ENCODE data around the gene GSTT4.
"Not testable (repeated sequence)": the region's sequence is repeated elsewhere in the genome, so short reads cannot be mapped to it uniquely, and the experiment has no call there.

GSTT4 gene

GRCh38 chr22:23952794-23953405 lies 52.4 kb downstream of the GSTT4 start:
- not testable (repeated sequence) for H3K23ac ChIP-seq (ENCODE audit: low read length); H2AFZ ChIP-seq (ENCODE audit: insufficient read depth, low read length, poor library complexity); H3K18ac ChIP-seq (ENCODE audit: low read length); H4K8ac ChIP-seq (ENCODE audit: low read depth, low read length); H3K14ac ChIP-seq (ENCODE audit: low read length); H3K27ac ChIP-seq (ENCODE audit: low read depth, low read length); H3K4me3 ChIP-seq (ENCODE audit: low read depth, low read length); H3K4ac ChIP-seq (ENCODE audit: low read depth, low read length); H3K9me3 ChIP-seq (ENCODE audit: insufficient read depth, low read depth, low read length); H3K36me3 ChIP-seq (ENCODE audit: control insufficient read depth in 1 of 2, insufficient read depth in 2 of 2, low read length in 2 of 2); H3K27me3 ChIP-seq (ENCODE audit: insufficient read depth, low read length); H3K79me2 ChIP-seq (ENCODE audit: control insufficient read depth, insufficient read depth, low read length, poor library complexity); H4K91ac ChIP-seq (ENCODE audit: low read depth, low read length); H3K4me2 ChIP-seq (ENCODE audit: low read length); H3K9ac ChIP-seq (ENCODE audit: low read length); H2BK5ac ChIP-seq (ENCODE audit: low read depth, low read length, poor library complexity); H2BK12ac ChIP-seq (ENCODE audit: low read length); DNase-seq; H2AK5ac ChIP-seq (ENCODE audit: low read length); H4K12ac ChIP-seq (ENCODE audit: low read depth, low read length); H3K4me1 ChIP-seq (ENCODE audit: control insufficient read depth in 1 of 2, insufficient read depth in 2 of 2, low read length in 2 of 2); H3K79me1 ChIP-seq (ENCODE audit: low read length); H2BK120ac ChIP-seq (ENCODE audit: insufficient read depth, low read length, poor library complexity)
- WGBS (ENCODE audit: extremely low coverage, insufficient coverage, insufficient read length): no CpG with 5 or more reads among the region's 11 CpGs

- not testable (repeated sequence) for H4K12ac ChIP-seq (ENCODE audit: low read depth, low read length); DNase-seq; H3K27me3 ChIP-seq (ENCODE audit: insufficient read depth, low read length); H2BK12ac ChIP-seq (ENCODE audit: low read length); H3K79me1 ChIP-seq (ENCODE audit: low read length); H3K9me3 ChIP-seq (ENCODE audit: insufficient read depth, low read depth, low read length); H3K79me2 ChIP-seq (ENCODE audit: control insufficient read depth, insufficient read depth, low read length, poor library complexity); H3K23ac ChIP-seq (ENCODE audit: low read length); H3K4me3 ChIP-seq (ENCODE audit: low read depth, low read length); H3K18ac ChIP-seq (ENCODE audit: low read length); H3K14ac ChIP-seq (ENCODE audit: low read length); H3K4ac ChIP-seq (ENCODE audit: low read depth, low read length); H3K4me1 ChIP-seq (ENCODE audit: control insufficient read depth in 1 of 2, insufficient read depth in 2 of 2, low read length in 2 of 2); H2BK120ac ChIP-seq (ENCODE audit: insufficient read depth, low read length, poor library complexity); H3K9ac ChIP-seq (ENCODE audit: low read length); H4K8ac ChIP-seq (ENCODE audit: low read depth, low read length); H3K4me2 ChIP-seq (ENCODE audit: low read length); H2BK5ac ChIP-seq (ENCODE audit: low read depth, low read length, poor library complexity); H2AFZ ChIP-seq (ENCODE audit: insufficient read depth, low read length, poor library complexity); H3K27ac ChIP-seq (ENCODE audit: low read depth, low read length); H4K91ac ChIP-seq (ENCODE audit: low read depth, low read length); H2AK5ac ChIP-seq (ENCODE audit: low read length); H3K36me3 ChIP-seq (ENCODE audit: control insufficient read depth in 1 of 2, insufficient read depth in 2 of 2, low read length in 2 of 2)
- no CpG with 5 or more reads among the region's 2 CpGs for WGBS (ENCODE audit: extremely low coverage, insufficient coverage, insufficient read length)
Measured at GRCh38 chr22:23951383-23951782, 53.9 kb downstream of the GSTT4 start.

- H2BK5ac ChIP-seq (ENCODE audit: low read depth, low read length, poor library complexity); H3K23ac ChIP-seq (ENCODE audit: low read length); H2AK5ac ChIP-seq (ENCODE audit: low read length); H3K27me3 ChIP-seq (ENCODE audit: insufficient read depth, low read length); H3K36me3 ChIP-seq (ENCODE audit: control insufficient read depth in 1 of 2, insufficient read depth in 2 of 2, low read length in 2 of 2); H4K8ac ChIP-seq (ENCODE audit: low read depth, low read length); H4K12ac ChIP-seq (ENCODE audit: low read depth, low read length); H3K4ac ChIP-seq (ENCODE audit: low read depth, low read length); H3K27ac ChIP-seq (ENCODE audit: low read depth, low read length); H3K4me3 ChIP-seq (ENCODE audit: low read depth, low read length); H4K91ac ChIP-seq (ENCODE audit: low read depth, low read length); H2BK120ac ChIP-seq (ENCODE audit: insufficient read depth, low read length, poor library complexity); DNase-seq; H3K9me3 ChIP-seq (ENCODE audit: insufficient read depth, low read depth, low read length); H3K4me1 ChIP-seq (ENCODE audit: control insufficient read depth in 1 of 2, insufficient read depth in 2 of 2, low read length in 2 of 2); H2BK12ac ChIP-seq (ENCODE audit: low read length); H3K9ac ChIP-seq (ENCODE audit: low read length); H3K79me1 ChIP-seq (ENCODE audit: low read length); H3K4me2 ChIP-seq (ENCODE audit: low read length); H2AFZ ChIP-seq (ENCODE audit: insufficient read depth, low read length, poor library complexity); H3K79me2 ChIP-seq (ENCODE audit: control insufficient read depth, insufficient read depth, low read length, poor library complexity); H3K14ac ChIP-seq (ENCODE audit: low read length); H3K18ac ChIP-seq (ENCODE audit: low read length): not testable (repeated sequence)
- no CpG with 5 or more reads among the region's 18 CpGs for WGBS (ENCODE audit: extremely low coverage, insufficient coverage, insufficient read length)
Measured at GRCh38 chr22:23949764-23950163, 55.5 kb downstream of the GSTT4 start.
